Neural progenitor cell (in vitro differentiated cells): ENCODE results near the gene SDE2. TPM values are rescaled to one million over a fixed set of nuclear protein-coding genes. Genes with fewer than 3 reads are reported as not detected.

Experiments
- DNase-seq: peaks from one replicate; pipeline ENCODE4 v3.0.0-alpha.2; 2016; ENCODE audit warnings: low spot score
- H2AFZ ChIP-seq: fragments of 200-600 bp; sonication (generic); replicated peaks from 2 replicates; pipeline ENCODE4 v1.6.1; 2016; ENCODE audit warnings: antibody characterized with exemption
- H3F3A ChIP-seq: fragments of 200-600 bp; sonication (generic); 2 replicates; pipeline ENCODE4 v1.6.1; 2016; ENCODE audit warnings: antibody characterized with exemption, low read depth
- H3K27ac ChIP-seq: fragments of 200-600 bp; sonication (generic); 2 replicates; pipeline ENCODE4 v1.5.1; 2016; ENCODE audit warnings: mild to moderate bottlenecking
- H3K27me3 ChIP-seq: fragments of 200-600 bp; sonication (generic); 2 replicates; pipeline ENCODE4 v1.6.1; 2016; ENCODE audit warnings: mild to moderate bottlenecking, moderate library complexity
- H3K36me3 ChIP-seq: fragments of 200-600 bp; sonication (generic); 2 replicates; pipeline ENCODE4 v1.5.1; 2016
- H3K4me1 ChIP-seq: fragments of 200-600 bp; sonication (generic); 2 replicates; pipeline ENCODE4 v1.6.1; 2016; ENCODE audit warnings: mixed run types
- H3K4me2 ChIP-seq: fragments of 200-600 bp; sonication (generic); 2 replicates; pipeline ENCODE4 v1.6.1; 2016
- H3K4me3 ChIP-seq: fragments of 200-600 bp; sonication (generic); 2 replicates; pipeline ENCODE4 v1.5.1; 2016
- H3K79me2 ChIP-seq: fragments of 200-600 bp; sonication (generic); 2 replicates; pipeline ENCODE4 v1.6.1; 2016; ENCODE audit warnings: low read depth
- H3K9ac ChIP-seq: fragments of 200-600 bp; sonication (generic); 2 replicates; pipeline ENCODE4 v1.6.1; 2016
- H3K9me3 ChIP-seq: fragments of 200-600 bp; sonication (generic); 2 replicates; pipeline ENCODE4 v1.5.1; 2016; ENCODE audit warnings: low read depth
- H4K20me1 ChIP-seq: fragments of 200-600 bp; sonication (generic); 2 replicates; pipeline ENCODE4 v1.6.1; 2016; ENCODE audit warnings: low read depth
- H3K27ac Mint-ChIP-seq: 3 replicates; pipeline ENCODE4 v1.8.0; 2021; ENCODE audit warnings: mixed read lengths
- H3K27me3 Mint-ChIP-seq: 2 replicates; pipeline ENCODE4 v1.8.0; 2022; ENCODE audit warnings: low read depth, mild to moderate bottlenecking, inconsistent platforms, moderate library complexity, mixed read lengths; ENCODE audit not compliant: insufficient read depth
- H3K36me3 Mint-ChIP-seq: 3 replicates; pipeline ENCODE4 v1.8.0; 2021; ENCODE audit warnings: mixed read lengths
- H3K4me1 Mint-ChIP-seq: 3 replicates; pipeline ENCODE4 v1.8.0; 2021; ENCODE audit warnings: mixed read lengths
- H3K4me3 Mint-ChIP-seq: 3 replicates; pipeline ENCODE4 v1.8.0; 2021; ENCODE audit warnings: mild to moderate bottlenecking, moderate library complexity, mixed read lengths
- H3K9me3 Mint-ChIP-seq: 3 replicates; pipeline ENCODE4 v1.8.0; 2020; ENCODE audit warnings: mixed read lengths
- EZH2 ChIP-seq: fragments of 200-600 bp; sonication (generic); IDR thresholded peaks from 2 replicates; pipeline ENCODE4 v1.6.1; 2017; ENCODE audit warnings: antibody characterized with exemption, mild to moderate bottlenecking, moderate library complexity
- EZH2phosphoT487 ChIP-seq: fragments of 200-600 bp; sonication (generic); IDR thresholded peaks from 2 replicates; pipeline ENCODE4 v1.6.1; 2017; ENCODE audit warnings: antibody characterized with exemption
- total RNA-seq: library from RNA; depleted of rRNA; stranded (reverse); fragments of >200 nt; gene quantifications from 2 replicates; pipeline ENCODE4 v1.2.3, GENCODE V29; 2015; ENCODE audit warnings: low replicate concordance
- TF ChIP-seq, protein P1 (sequence below): fragments of 200-600 bp; sonication (generic); IDR thresholded peaks from 2 replicates; pipeline ENCODE4 v1.5.1; 2017; ENCODE audit warnings: antibody characterized with exemption, mild to moderate bottlenecking

Gene SDE2
- total RNA-seq, 1 donor from 2014 or later = 29.2 TPM

DNA sequence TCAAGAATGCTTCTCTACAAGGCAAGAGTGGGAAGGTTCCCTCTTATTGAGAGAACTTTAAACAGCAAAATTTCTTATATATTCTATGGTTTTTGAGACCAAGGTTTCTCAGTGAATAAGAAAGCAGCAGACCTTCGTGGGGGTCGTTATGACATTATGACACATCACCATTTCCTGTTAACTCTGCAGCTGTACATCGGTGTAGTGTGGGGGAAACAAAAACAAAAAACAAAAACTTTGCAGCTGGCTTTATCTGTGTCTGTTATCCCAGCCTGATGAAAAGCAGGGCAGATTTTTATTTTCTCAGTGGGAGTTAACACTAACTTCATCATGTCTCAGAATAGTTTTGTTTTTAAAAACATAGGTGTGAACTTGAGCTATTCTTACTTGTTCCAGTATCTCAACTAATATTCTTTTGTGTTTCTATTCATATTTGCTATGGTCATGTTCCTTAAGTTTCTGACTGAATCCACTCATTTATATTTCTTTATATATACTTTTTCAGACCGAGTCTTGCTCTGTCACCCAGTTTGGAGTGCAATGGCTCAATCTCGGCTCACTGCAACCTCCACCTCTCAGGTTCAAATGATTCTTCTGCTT, 2.1 kb downstream of the SDE2 start:
- Histone ChIP-seq H2AFZ (no peak overlapping the region), H3K9ac (no peak overlapping the region), H3F3A (peaks cover 17% of the 10 kb centered on the region), H3K79me2 (peaks cover 55% of the 10 kb centered on the region), H3K27me3 (no peaks in the 10 kb centered on the region), H3K27ac (no peak overlapping the region), H3K9me3 (no peaks in the 10 kb centered on the region), H3K4me1 (peaks cover 16% of the 10 kb centered on the region), H3K36me3 (peaks cover 3% of the 10 kb centered on the region), H3K4me3 (no peak overlapping the region), H3K4me2 (no peak overlapping the region), H4K20me1 (no peaks in the 10 kb centered on the region)
- TF ChIP-seq, protein P1, sequence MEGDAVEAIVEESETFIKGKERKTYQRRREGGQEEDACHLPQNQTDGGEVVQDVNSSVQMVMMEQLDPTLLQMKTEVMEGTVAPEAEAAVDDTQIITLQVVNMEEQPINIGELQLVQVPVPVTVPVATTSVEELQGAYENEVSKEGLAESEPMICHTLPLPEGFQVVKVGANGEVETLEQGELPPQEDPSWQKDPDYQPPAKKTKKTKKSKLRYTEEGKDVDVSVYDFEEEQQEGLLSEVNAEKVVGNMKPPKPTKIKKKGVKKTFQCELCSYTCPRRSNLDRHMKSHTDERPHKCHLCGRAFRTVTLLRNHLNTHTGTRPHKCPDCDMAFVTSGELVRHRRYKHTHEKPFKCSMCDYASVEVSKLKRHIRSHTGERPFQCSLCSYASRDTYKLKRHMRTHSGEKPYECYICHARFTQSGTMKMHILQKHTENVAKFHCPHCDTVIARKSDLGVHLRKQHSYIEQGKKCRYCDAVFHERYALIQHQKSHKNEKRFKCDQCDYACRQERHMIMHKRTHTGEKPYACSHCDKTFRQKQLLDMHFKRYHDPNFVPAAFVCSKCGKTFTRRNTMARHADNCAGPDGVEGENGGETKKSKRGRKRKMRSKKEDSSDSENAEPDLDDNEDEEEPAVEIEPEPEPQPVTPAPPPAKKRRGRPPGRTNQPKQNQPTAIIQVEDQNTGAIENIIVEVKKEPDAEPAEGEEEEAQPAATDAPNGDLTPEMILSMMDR = no peak
- TF ChIP-seq EZH2 (no peak), EZH2phosphoT487 (no peak)
- Mint-ChIP-seq H3K27me3 (peaks cover 3% of the 10 kb centered on the region), H3K27ac (no peak overlapping the region), H3K4me1 (peaks cover 32% of the 10 kb centered on the region), H3K4me3 (peak overlapping the region; percentile 49), H3K9me3 (no peaks in the 10 kb centered on the region), H3K36me3 (peaks cover 10% of the 10 kb centered on the region)
- DNase-seq = no peak

- H3K9ac ChIP-seq = no peak overlapping the region
- peaks cover 12% of the 10 kb centered on the region for H3K4me1 ChIP-seq
- DNase-seq = no peak
- H3K4me3 Mint-ChIP-seq = peak overlapping the region; percentile 49
- H3K27ac Mint-ChIP-seq = no peak overlapping the region
- peaks cover 55% of the 10 kb centered on the region for H3K79me2 ChIP-seq
- no peaks in the 10 kb centered on the region for H3K27me3 ChIP-seq
- H3K27me3 Mint-ChIP-seq = no peaks in the 10 kb centered on the region
- H3K9me3 Mint-ChIP-seq = no peaks in the 10 kb centered on the region
- no peaks in the 10 kb centered on the region for H3K9me3 ChIP-seq
- H3K36me3 ChIP-seq = peaks cover 9% of the 10 kb centered on the region
- H3K4me2 ChIP-seq = no peak overlapping the region
- no peaks in the 10 kb centered on the region for H4K20me1 ChIP-seq
- no peak overlapping the region for H2AFZ ChIP-seq
- H3K36me3 Mint-ChIP-seq = peaks cover 10% of the 10 kb centered on the region
- peaks cover 14% of the 10 kb centered on the region for H3F3A ChIP-seq
- no peak overlapping the region for H3K27ac ChIP-seq
- peaks cover 28% of the 10 kb centered on the region for H3K4me1 Mint-ChIP-seq
- TF ChIP-seq, protein P1 = no peak
- TF ChIP-seq EZH2 (no peak), EZH2phosphoT487 (no peak)
- H3K4me3 ChIP-seq = no peak overlapping the region
Measured at GRCh38 chr1:225995919-225996864, 3.0 kb downstream of the SDE2 start.

GRCh38 chr1:225990705-225991464, 8.3 kb downstream of the SDE2 start:
- H3K4me1 ChIP-seq = no peaks in the 10 kb centered on the region
- TF ChIP-seq, protein P1 = no peak
- TF ChIP-seq EZH2phosphoT487 (no peak), EZH2 (no peak)
- H3K79me2 ChIP-seq = peaks cover 35% of the 10 kb centered on the region
- peaks cover 13% of the 10 kb centered on the region for H3F3A ChIP-seq
- Mint-ChIP-seq H3K9me3 (no peaks in the 10 kb centered on the region), H3K4me3 (no peak overlapping the region), H3K4me1 (no peaks in the 10 kb centered on the region), H3K27me3 (no peaks in the 10 kb centered on the region), H3K27ac (no peak overlapping the region), H3K36me3 (peaks cover 11% of the 10 kb centered on the region)
- H2AFZ ChIP-seq = no peak overlapping the region
- no peak overlapping the region for H3K4me2 ChIP-seq
- H3K36me3 ChIP-seq = peaks cover 21% of the 10 kb centered on the region
- H3K9me3 ChIP-seq = no peaks in the 10 kb centered on the region
- H3K4me3 ChIP-seq = no peak overlapping the region
- no peaks in the 10 kb centered on the region for H4K20me1 ChIP-seq
- no peaks in the 10 kb centered on the region for H3K27me3 ChIP-seq
- no peak overlapping the region for H3K9ac ChIP-seq
- no peak for DNase-seq
- no peak overlapping the region for H3K27ac ChIP-seq
